Endothelial cell (in vitro differentiated cells): ENCODE measurements around the gene DXO. TPM values are rescaled to one million over a fixed set of nuclear protein-coding genes. Genes with fewer than 3 reads are reported as not detected.

Experiments used
- DNase-seq: peaks from one replicate; pipeline ENCODE4 v3.0.0; 2021; ENCODE audit warnings: low spot score
- H3K27ac Mint-ChIP-seq: one replicate; pipeline ENCODE4 v1.8.0; 2021; ENCODE audit warnings: mixed read lengths, inconsistent platforms; ENCODE audit not compliant: unreplicated experiment
- H3K27me3 Mint-ChIP-seq: one replicate; pipeline ENCODE4 v1.8.0; 2021; ENCODE audit warnings: mild to moderate bottlenecking, moderate library complexity, mixed read lengths, inconsistent platforms; ENCODE audit not compliant: unreplicated experiment
- H3K36me3 Mint-ChIP-seq: one replicate; pipeline ENCODE4 v1.8.0; 2021; ENCODE audit warnings: mild to moderate bottlenecking, low read depth, mixed read lengths, inconsistent platforms; ENCODE audit not compliant: unreplicated experiment
- H3K4me1 Mint-ChIP-seq: one replicate; pipeline ENCODE4 v1.8.0; 2021; ENCODE audit warnings: mild to moderate bottlenecking, mixed read lengths, inconsistent platforms; ENCODE audit not compliant: unreplicated experiment
- H3K4me3 Mint-ChIP-seq: one replicate; pipeline ENCODE4 v1.8.0; 2021; ENCODE audit warnings: mild to moderate bottlenecking, mixed read lengths, inconsistent platforms; ENCODE audit not compliant: unreplicated experiment
- H3K9me3 Mint-ChIP-seq: one replicate; pipeline ENCODE4 v1.8.0; 2021; ENCODE audit warnings: mixed read lengths, inconsistent platforms; ENCODE audit not compliant: unreplicated experiment
- CTCF ChIP-seq: fragments of 200-600 bp; sonication (generic); IDR thresholded peaks from one replicate; pipeline ENCODE4 v1.5.0; 2021; ENCODE audit warnings: antibody characterized with exemption; ENCODE audit not compliant: unreplicated experiment
- total RNA-seq: library from RNA; stranded (reverse); fragmentation: NEBNext Ultra II Directional; extraction: Animal tissue kit (Norgen Biotek cat#: 25700); gene quantifications from one replicate; pipeline ENCODE4 v1.2.1, GENCODE V29; 2021; ENCODE audit not compliant: unreplicated experiment

DXO gene
- total RNA-seq, 1 donor from 2014 or later: 12.6 TPM

- Mint-ChIP-seq H3K4me1 (peaks cover 6% of the 10 kb centered on the region), H3K4me3 (no peak overlapping the region), H3K36me3 (peaks cover 33% of the 10 kb centered on the region), H3K27ac (no peak overlapping the region), H3K9me3 (no peaks in the 10 kb centered on the region), H3K27me3 (peaks cover 10% of the 10 kb centered on the region)
- DNase-seq: no peak
- TF ChIP-seq CTCF: no peak
Measured at GRCh38 chr6:31963921-31964320, 8.0 kb downstream of the DXO start.

- no peak for DNase-seq
- Mint-ChIP-seq H3K27me3 (peaks cover 9% of the 10 kb centered on the region), H3K4me1 (peaks cover 14% of the 10 kb centered on the region), H3K36me3 (peaks cover 26% of the 10 kb centered on the region), H3K4me3 (peak overlapping the region; percentile 65), H3K9me3 (no peaks in the 10 kb centered on the region), H3K27ac (peak overlapping the region; percentile 40)
- no peak for TF ChIP-seq CTCF
Measured at GRCh38 chr6:31961616-31962015, 10.3 kb downstream of the DXO start.

- peak; percentile 94 for DNase-seq
- H3K36me3 Mint-ChIP-seq: peaks cover 33% of the 10 kb centered on the region
- peak within 1 kb of the TSS; percentile 98 for H3K4me3 Mint-ChIP-seq
- H3K4me1 Mint-ChIP-seq: peaks cover 14% of the 10 kb centered on the region
- TF ChIP-seq CTCF: no peak
- H3K27ac Mint-ChIP-seq: peak within 1 kb of the TSS; percentile 96
- no peaks in the 10 kb centered on the region for H3K9me3 Mint-ChIP-seq
- peaks cover 9% of the 10 kb centered on the region for H3K27me3 Mint-ChIP-seq
Measured at GRCh38 chr6:31958741-31959739, 12.9 kb downstream of the DXO start, which contains the start of the genes NELFE and SKIC2. Gene NELFE (minus strand): TSS chr6:31958971. CDS start chr6:31958446, 525 bp downstream. Gene SKIC2 (plus strand): TSS chr6:31959175. CDS start chr6:31959193, 18 bp downstream.

- H3K27ac Mint-ChIP-seq: peak overlapping the region; percentile 96
- peak overlapping the region; percentile 98 for H3K4me3 Mint-ChIP-seq
- DNase-seq: no peak
- peaks cover 14% of the 10 kb centered on the region for H3K4me1 Mint-ChIP-seq
- no peak for TF ChIP-seq CTCF
- peaks cover 12% of the 10 kb centered on the region for H3K27me3 Mint-ChIP-seq
- peaks cover 36% of the 10 kb centered on the region for H3K36me3 Mint-ChIP-seq
- H3K9me3 Mint-ChIP-seq: no peaks in the 10 kb centered on the region
Measured at GRCh38 chr6:31958412-31958740, 13.6 kb downstream of the DXO start.

GRCh38 chr6:31956796-31957195, 15.1 kb downstream of the DXO start:
- peaks cover 8% of the 10 kb centered on the region for H3K27me3 Mint-ChIP-seq
- DNase-seq: no peak
- TF ChIP-seq CTCF: no peak
- no peaks in the 10 kb centered on the region for H3K9me3 Mint-ChIP-seq
- no peak overlapping the region for H3K27ac Mint-ChIP-seq
- peaks cover 30% of the 10 kb centered on the region for H3K36me3 Mint-ChIP-seq
- H3K4me3 Mint-ChIP-seq: no peak overlapping the region
- H3K4me1 Mint-ChIP-seq: peaks cover 14% of the 10 kb centered on the region
